Stomach (tissue), 9 donors: ENCODE measurements around the gene IFI27L1. TPM values are rescaled to one million over a fixed set of nuclear protein-coding genes. Genes with fewer than 3 reads are reported as not detected.
A peak's percentile ranks its signal among the peaks of the same experiment; 100 is the strongest.

Source experiments
- DNase-seq, 2 donors: peaks; one replicate each; pipeline versions ENCODE4 v3.0.0 to v3.0.0-alpha.2; 2013 to 2019
- H3K27ac ChIP-seq, 5 donors: fragments of 200-600 bp in 4 of 5; sonication (generic) in 4 of 5; one replicate each; pipeline ENCODE4 v1.5.1; 2013 to 2019; ENCODE audit warnings: mild to moderate bottlenecking in 1 of 5, moderate library complexity in 1 of 5
- H3K27me3 ChIP-seq, 3 donors: fragments of 200-600 bp; sonication (generic); one replicate each; pipeline ENCODE4 v1.5.1; 2017 to 2019; ENCODE audit warnings: mixed run types in 1 of 3
- H3K36me3 ChIP-seq, 4 donors: fragments of 200-600 bp; sonication (generic); 1 replicate in 3 of 4; 2 replicates in 1 of 4; pipeline ENCODE4 v1.5.1; 2016 to 2019
- H3K4me1 ChIP-seq, 4 donors: fragments of 200-600 bp; sonication (generic); one replicate each; pipeline ENCODE4 v1.5.1; 2016 to 2019
- H3K4me3 ChIP-seq, 4 donors: fragments of 200-600 bp; sonication (generic) in 3 of 4; one replicate each; pipeline ENCODE4 v1.5.1; 2016 to 2019; ENCODE audit warnings: mild to moderate bottlenecking in 1 of 4
- H3K9me3 ChIP-seq, 4 donors: fragments of 200-600 bp; sonication (generic); one replicate each; pipeline ENCODE4 v1.5.1; 2016 to 2019
- EP300 ChIP-seq: sonication (generic); formaldehyde crosslinking; IDR thresholded peaks from one replicate; pipeline ENCODE4 v1.6.1; 2017; ENCODE audit warnings: antibody characterized with exemption
- POLR2A ChIP-seq, 4 donors: fragments of 450-650 bp; IDR thresholded peaks; one replicate each; pipeline ENCODE4 v1.6.1; 2016; ENCODE audit warnings: antibody characterized with exemption in 4 of 4, control low read depth in 2 of 4, mild to moderate bottlenecking in 1 of 4, moderate library complexity in 1 of 4
- POLR2AphosphoS5 ChIP-seq, 3 donors: sonication (generic); formaldehyde crosslinking; IDR thresholded peaks; one replicate each; pipeline ENCODE4 v1.6.1; 2016; ENCODE audit warnings: antibody characterized with exemption in 3 of 3
- WGBS, 5 donors: extraction: QIAGEN DNeasy Blood & Tissue Kit in 3 of 5; methylation state at CpG; one replicate each; pipeline versions ENCODE4 v1.1.5 to v1.1.7; 2013 to 2018; 5-methylcytosine and 5-hydroxymethylcytosine counted together
- intact Hi-C: fragments of 100-400 bp; cut with DNase I; formaldehyde crosslinking; loops from one replicate; pipeline ENCODE4 v1.15.1; 2023; ENCODE audit warnings: low total_unique reads
- polyA plus RNA-seq, 3 donors: library from polyadenylated mRNA; stranded (reverse); fragments of 200-250 nt; gene quantifications; one replicate each; pipeline ENCODE4 v1.2.3, GENCODE V29; 2013
- total RNA-seq, 5 donors: library from RNA; depleted of rRNA; stranded (reverse); fragments of >200 nt; gene quantifications; one replicate each; pipeline versions ENCODE4 v1.1.0 to v1.2.3, GENCODE V29; 2014 to 2016
- TF ChIP-seq, protein P1 (sequence below), 7 experiments: fragments of 450-650 bp in 4 of 7; fragments of 200-600 bp in 3 of 7; sonication (generic) in 3 of 7; IDR thresholded peaks; one replicate each; pipeline ENCODE4 v1.5.1; 2016 to 2019; ENCODE audit warnings: antibody characterized with exemption in 7 of 7, control low read depth in 2 of 7, mild to moderate bottlenecking in 1 of 7
- donor health status: healthy with polysubstance abuse.
- donor health status: Bipolar disorder and iron deficiency.
- donor health status: healthy.

IFI27L1 gene
- total and polyA plus RNA-seq, 8 donors: 1.6 to 33.7 (median 15.1) TPM; not detected in 1

DNA sequence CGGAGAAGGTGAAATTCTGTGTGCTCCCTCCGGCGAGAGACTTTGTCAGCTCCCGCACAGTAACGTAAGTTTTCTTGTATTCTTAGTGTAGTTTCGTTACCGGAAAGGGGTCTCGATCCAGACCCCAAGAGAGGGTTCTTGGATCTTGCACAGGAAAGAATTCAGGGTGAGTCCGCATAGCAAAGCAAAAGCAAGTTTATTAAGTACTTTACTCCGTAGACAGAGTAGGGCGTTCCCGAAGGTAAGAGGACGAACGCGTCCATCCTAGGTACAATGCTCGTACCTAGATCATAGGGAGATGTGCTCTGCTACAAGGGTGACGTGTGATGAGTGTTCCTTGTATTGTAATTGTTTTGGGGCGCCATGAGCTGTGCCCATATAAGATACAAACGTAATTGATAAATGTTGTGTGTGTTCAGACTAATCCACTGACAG is 293 bp downstream of the IFI27L1 start:
- Histone ChIP-seq H3K27ac (peak overlapping the region; percentile 82 to 97 (median 94)), H3K27me3 (no peaks in the 10 kb centered on the region)
- DNase-seq: peak in 1 of 2 donors; percentile 55

DNA sequence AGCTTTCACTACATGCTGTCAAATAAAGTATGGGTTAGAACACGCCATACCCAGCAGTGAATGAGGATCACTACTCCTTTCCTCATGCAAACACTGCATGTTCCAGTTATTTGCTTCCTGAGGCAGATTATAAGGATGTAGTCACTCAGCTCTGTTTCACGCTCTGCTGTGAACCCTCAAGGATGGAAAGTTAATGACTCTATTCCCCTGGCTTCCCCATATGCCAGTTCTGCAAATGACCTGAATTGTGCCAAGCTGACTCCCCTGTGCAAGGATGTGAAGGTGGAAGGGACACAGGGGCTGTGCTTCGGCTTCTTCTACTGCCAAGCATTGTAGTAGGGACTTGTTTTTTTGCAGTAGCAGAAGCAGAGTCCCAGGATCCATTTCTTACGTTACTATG is 6.8 kb downstream of the IFI27L1 start:
- Histone ChIP-seq H3K36me3 (no peaks in the 10 kb centered on the region), H3K9me3 (no peaks in the 10 kb centered on the region), H3K27me3 (no peaks in the 10 kb centered on the region), H3K4me1 (no peaks in the 10 kb centered on the region), H3K4me3 (no peak overlapping the region), H3K27ac (no peak overlapping the region)
- WGBS, 5 donors: 69 to 98% (median 72%) methylated on average over 4 of the region's 4 CpGs
- intact Hi-C loops: no loop called here
- DNase-seq: no peak
- TF ChIP-seq POLR2A (IDR thresholded peaks at IDR 0.05) (no peak), POLR2AphosphoS5 (IDR thresholded peaks at IDR 0.05) (no peak), EP300 (no peak)
- TF ChIP-seq, protein P1, sequence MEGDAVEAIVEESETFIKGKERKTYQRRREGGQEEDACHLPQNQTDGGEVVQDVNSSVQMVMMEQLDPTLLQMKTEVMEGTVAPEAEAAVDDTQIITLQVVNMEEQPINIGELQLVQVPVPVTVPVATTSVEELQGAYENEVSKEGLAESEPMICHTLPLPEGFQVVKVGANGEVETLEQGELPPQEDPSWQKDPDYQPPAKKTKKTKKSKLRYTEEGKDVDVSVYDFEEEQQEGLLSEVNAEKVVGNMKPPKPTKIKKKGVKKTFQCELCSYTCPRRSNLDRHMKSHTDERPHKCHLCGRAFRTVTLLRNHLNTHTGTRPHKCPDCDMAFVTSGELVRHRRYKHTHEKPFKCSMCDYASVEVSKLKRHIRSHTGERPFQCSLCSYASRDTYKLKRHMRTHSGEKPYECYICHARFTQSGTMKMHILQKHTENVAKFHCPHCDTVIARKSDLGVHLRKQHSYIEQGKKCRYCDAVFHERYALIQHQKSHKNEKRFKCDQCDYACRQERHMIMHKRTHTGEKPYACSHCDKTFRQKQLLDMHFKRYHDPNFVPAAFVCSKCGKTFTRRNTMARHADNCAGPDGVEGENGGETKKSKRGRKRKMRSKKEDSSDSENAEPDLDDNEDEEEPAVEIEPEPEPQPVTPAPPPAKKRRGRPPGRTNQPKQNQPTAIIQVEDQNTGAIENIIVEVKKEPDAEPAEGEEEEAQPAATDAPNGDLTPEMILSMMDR (IDR thresholded peaks at IDR 0.05): no peak

More for the DNA sequence above, 293 bp downstream of the IFI27L1 start:
- no peaks in the 10 kb centered on the region for H3K9me3 ChIP-seq
- peak overlapping the region; percentile 90 to 98 (median 94) for H3K4me3 ChIP-seq
- WGBS, 5 donors: 0 to 1% (median 1%) methylated on average over 19 of the region's 19 CpGs
- TF ChIP-seq, protein P1 (IDR thresholded peaks at IDR 0.05): no peak
- TF ChIP-seq EP300: no peak
- TF ChIP-seq POLR2AphosphoS5 (IDR thresholded peaks at IDR 0.05): no peak
- H3K4me1 ChIP-seq: peaks cover 32 to 52% (median 44%) of the 10 kb centered on the region in 4 donors
- peaks cover 0 to 29% (median 17%) of the 10 kb centered on the region in 4 donors for H3K36me3 ChIP-seq
- intact Hi-C loops: no loop called here

DNA sequence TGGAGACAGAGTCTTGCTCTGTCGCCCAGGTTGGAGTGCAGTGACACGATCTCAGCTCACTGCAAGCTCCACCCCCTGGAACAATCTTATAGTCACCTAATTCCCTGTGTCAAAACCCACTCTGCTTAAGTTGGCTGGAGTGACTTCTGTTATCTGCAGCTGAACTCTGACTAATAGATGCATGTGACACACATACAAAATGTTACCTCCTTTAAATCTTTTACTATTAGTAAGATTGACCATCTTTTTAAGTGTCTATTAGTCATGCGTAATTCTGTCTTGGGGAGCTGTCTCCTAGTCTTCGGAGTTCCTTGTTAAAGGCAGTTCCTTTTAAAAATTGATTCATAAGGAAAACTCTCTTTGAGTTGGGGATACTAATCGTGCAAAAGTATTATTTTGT is 7.4 kb downstream of the IFI27L1 start:
- Histone ChIP-seq H3K27ac (no peak overlapping the region), H3K4me3 (no peak overlapping the region), H3K27me3 (no peaks in the 10 kb centered on the region), H3K4me1 (no peaks in the 10 kb centered on the region), H3K9me3 (no peaks in the 10 kb centered on the region), H3K36me3 (no peaks in the 10 kb centered on the region)
- 85 to 94% (median 89%) methylated on average over 5 of the region's 5 CpGs for WGBS, 5 donors
- intact Hi-C loops: no loop called here
- TF ChIP-seq EP300: no peak
- DNase-seq: no peak

DNA sequence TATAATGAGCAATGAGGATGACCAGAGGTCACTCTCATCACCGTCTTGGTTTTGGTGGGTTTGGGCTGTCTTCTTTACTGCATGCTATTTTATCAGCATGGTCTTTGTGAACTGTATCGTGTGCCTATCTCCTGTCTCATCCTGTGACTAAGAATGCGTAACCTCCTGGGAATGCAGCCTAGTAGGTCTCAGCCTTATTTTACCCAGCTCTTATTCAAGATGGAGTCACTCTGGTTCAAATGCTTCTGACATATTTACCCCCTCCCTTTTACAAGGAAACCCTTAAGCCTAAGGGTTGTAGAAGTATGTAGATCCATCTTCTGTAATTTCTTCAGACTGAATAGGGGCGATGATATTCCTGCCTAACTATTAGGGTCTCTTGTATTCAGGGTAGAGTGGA is 8.4 kb downstream of the IFI27L1 start:
- Histone ChIP-seq H3K27ac (no peak overlapping the region), H3K9me3 (no peaks in the 10 kb centered on the region), H3K4me1 (no peaks in the 10 kb centered on the region), H3K27me3 (no peaks in the 10 kb centered on the region), H3K36me3 (no peaks in the 10 kb centered on the region), H3K4me3 (no peak overlapping the region)
- no peak for DNase-seq
- intact Hi-C loops: no loop called here
- 92 to 97% (median 95%) methylated on average over 4 of the region's 4 CpGs for WGBS, 5 donors
- TF ChIP-seq POLR2AphosphoS5 (IDR thresholded peaks at IDR 0.05): no peak
- TF ChIP-seq, protein P1 (IDR thresholded peaks at IDR 0.05): no peak
- TF ChIP-seq POLR2A (IDR thresholded peaks at IDR 0.05): no peak
- TF ChIP-seq EP300: no peak

DNA sequence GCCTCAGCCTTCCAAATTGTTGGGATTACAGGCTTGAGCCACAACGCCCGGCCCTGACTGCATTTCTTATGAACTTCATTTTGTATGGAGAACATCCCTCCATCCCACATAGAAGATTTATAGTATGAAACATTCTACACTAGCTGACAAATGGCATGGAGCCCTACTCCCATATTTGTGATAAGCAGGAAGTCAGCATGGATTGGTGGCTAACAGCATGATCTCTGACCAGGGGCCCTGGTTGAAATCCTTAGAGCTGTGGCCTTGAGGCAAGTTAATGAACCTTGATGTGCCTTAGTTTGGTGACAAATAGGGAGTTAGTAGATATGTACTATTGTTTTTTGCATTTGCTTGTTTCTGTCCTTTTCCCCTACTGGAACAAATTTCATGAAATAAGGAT is 12.3 kb downstream of the IFI27L1 start:
- H3K4me1 ChIP-seq: no peaks in the 10 kb centered on the region
- no peak overlapping the region for H3K4me3 ChIP-seq
- no peak for DNase-seq
- WGBS, 5 donors: 93 to 98% (median 96%) methylated on average over 2 of the region's 2 CpGs
- intact Hi-C loops: no loop called here
- peaks cover 0 to 15% (median 13%) of the 10 kb centered on the region in 4 donors for H3K36me3 ChIP-seq
- no peak for TF ChIP-seq POLR2A (IDR thresholded peaks at IDR 0.05)
- TF ChIP-seq, protein P1 (IDR thresholded peaks at IDR 0.05): no peak
- TF ChIP-seq POLR2AphosphoS5 (IDR thresholded peaks at IDR 0.05): no peak
- no peak for TF ChIP-seq EP300
- H3K27ac ChIP-seq: no peak overlapping the region
- H3K9me3 ChIP-seq: no peaks in the 10 kb centered on the region
- no peaks in the 10 kb centered on the region for H3K27me3 ChIP-seq
